Neural cell (in vitro differentiated cells): ENCODE data around the gene ULK3. TPM values are rescaled to one million over a fixed set of nuclear protein-coding genes. Genes with fewer than 3 reads are reported as not detected.

ENCODE experiments used
- H2AFZ ChIP-seq: fragments of 200-600, 300-800 bp; sonication (generic), shearing (Covaris generic); 2 replicates; pipeline ENCODE4 v1.6.0; 2014; ENCODE audit warnings: low read depth, mild to moderate bottlenecking, antibody characterized with exemption, low read length, moderate library complexity
- H3F3A ChIP-seq: fragments of 200-600 bp; shearing (Covaris generic); 2 replicates; pipeline ENCODE4 v1.6.1; 2016; ENCODE audit warnings: mild to moderate bottlenecking, moderate library complexity, mixed read lengths, antibody characterized with exemption, low read length; ENCODE audit not compliant: insufficient read depth, poor library complexity, severe bottlenecking
- H3K27ac ChIP-seq: fragments of 200-600, 300-800 bp; sonication (generic), shearing (Covaris generic); 2 replicates; pipeline ENCODE4 v1.5.1; 2014; ENCODE audit warnings: mild to moderate bottlenecking, low read length, moderate library complexity
- H3K27me3 ChIP-seq: fragments of 300-800, 200-600 bp; sonication (generic), shearing (Covaris generic); 2 replicates; pipeline ENCODE4 v1.6.0; 2014; ENCODE audit warnings: mild to moderate bottlenecking, low read depth, low read length, moderate library complexity; ENCODE audit not compliant: insufficient read depth
- H3K36me3 ChIP-seq: fragments of 300-800, 200-600 bp; sonication (generic), shearing (Covaris generic); 2 replicates; pipeline ENCODE4 v1.5.1; 2014; ENCODE audit warnings: mild to moderate bottlenecking, antibody characterized with exemption, low read length, moderate library complexity; ENCODE audit not compliant: insufficient read depth
- H3K4me2 ChIP-seq: fragments of 300-800, 200-600 bp; sonication (generic), shearing (Covaris generic); 2 replicates; pipeline ENCODE4 v1.6.0; 2014; ENCODE audit warnings: mild to moderate bottlenecking, low read length
- H3K4me3 ChIP-seq: fragments of 300-800, 200-600 bp; sonication (generic), shearing (Covaris generic); 2 replicates; pipeline ENCODE4 v1.5.1; 2014; ENCODE audit warnings: mild to moderate bottlenecking, low read length, moderate library complexity
- H3K79me2 ChIP-seq: fragments of 200-600 bp; shearing (Covaris generic); replicated peaks from 2 replicates; pipeline ENCODE4 v1.6.0; 2014; ENCODE audit warnings: mild to moderate bottlenecking, low read length, moderate library complexity; ENCODE audit not compliant: insufficient read depth
- H3K9ac ChIP-seq: fragments of 300-800, 200-600 bp; sonication (generic), shearing (Covaris generic); 2 replicates; pipeline ENCODE4 v1.6.1; 2016; ENCODE audit warnings: mild to moderate bottlenecking, low read length, mixed read lengths
- H3K9me2 ChIP-seq: fragments of 200-600 bp; shearing (Covaris generic); 2 replicates; pipeline ENCODE4 v1.6.1; 2016; ENCODE audit warnings: mild to moderate bottlenecking, low read length, mixed read lengths; ENCODE audit not compliant: insufficient read depth
- H3K9me3 ChIP-seq: fragments of 200-600, 300-800 bp; sonication (generic), shearing (Covaris generic); 2 replicates; pipeline ENCODE4 v1.6.1; 2016; ENCODE audit warnings: mild to moderate bottlenecking, mixed run types, low read length, moderate library complexity, mixed read lengths
- H4K20me1 ChIP-seq: fragments of 200-600 bp; shearing (Covaris generic); 2 replicates; pipeline ENCODE4 v1.6.1; 2016; ENCODE audit warnings: mild to moderate bottlenecking, mixed run types; ENCODE audit not compliant: insufficient read depth
- EP300 ChIP-seq: fragments of 450-650 bp; conservative IDR thresholded peaks from 2 replicates; pipeline ENCODE4 v1.6.1; 2014; ENCODE audit warnings: antibody characterized with exemption, mild to moderate bottlenecking, moderate library complexity; ENCODE audit not compliant: poor library complexity, severe bottlenecking
- EZH2 ChIP-seq: fragments of 200-600, 300-800 bp; shearing (Covaris generic), sonication (generic); IDR thresholded peaks from 2 replicates; pipeline ENCODE4 v1.6.1; 2014; ENCODE audit warnings: antibody characterized with exemption, low read length, borderline replicate concordance, mild to moderate bottlenecking; ENCODE audit not compliant: insufficient read depth, poor library complexity, severe bottlenecking
- MXI1 ChIP-seq: fragments of 450-650 bp; conservative IDR thresholded peaks from 2 replicates; pipeline ENCODE4 v1.6.1; 2014; ENCODE audit warnings: antibody characterized with exemption, mild to moderate bottlenecking; ENCODE audit not compliant: poor library complexity, severe bottlenecking
- POLR2AphosphoS5 ChIP-seq: IDR thresholded peaks from 2 replicates; pipeline ENCODE4 v1.6.1; 2012
- RAD21 ChIP-seq: fragments of 450-650 bp; conservative IDR thresholded peaks from 2 replicates; pipeline ENCODE4 v1.6.1; 2014; ENCODE audit warnings: antibody characterized with exemption, mild to moderate bottlenecking, moderate library complexity
- SMC3 ChIP-seq: fragments of 450-650 bp; conservative IDR thresholded peaks from 2 replicates; pipeline ENCODE4 v1.6.1; 2014; ENCODE audit warnings: antibody characterized with exemption, mild to moderate bottlenecking, moderate library complexity; ENCODE audit not compliant: poor library complexity
- TAF1 ChIP-seq: IDR thresholded peaks from 2 replicates; pipeline ENCODE4 v1.6.1; 2012; ENCODE audit warnings: low read depth
- polyA plus RNA-seq: library from polyadenylated mRNA; depleted of rRNA; stranded (reverse); fragments of >200 nt; gene quantifications from 2 replicates; pipeline ENCODE4 v1.2.3, GENCODE V29; 2014
- TF ChIP-seq, protein P1 (sequence below): fragments of 450-650 bp; IDR thresholded peaks from 2 replicates; pipeline ENCODE4 v1.5.1; 2014; ENCODE audit warnings: antibody characterized with exemption, mild to moderate bottlenecking, moderate library complexity; ENCODE audit not compliant: poor library complexity, severe bottlenecking
- TF ChIP-seq, protein P2 (sequence below): IDR thresholded peaks from 2 replicates; pipeline ENCODE4 v1.6.1; 2012; ENCODE audit warnings: borderline replicate concordance

The ULK3 gene
- polyA plus RNA-seq, 1 donor from 2014 or later: 193 TPM

DNA sequence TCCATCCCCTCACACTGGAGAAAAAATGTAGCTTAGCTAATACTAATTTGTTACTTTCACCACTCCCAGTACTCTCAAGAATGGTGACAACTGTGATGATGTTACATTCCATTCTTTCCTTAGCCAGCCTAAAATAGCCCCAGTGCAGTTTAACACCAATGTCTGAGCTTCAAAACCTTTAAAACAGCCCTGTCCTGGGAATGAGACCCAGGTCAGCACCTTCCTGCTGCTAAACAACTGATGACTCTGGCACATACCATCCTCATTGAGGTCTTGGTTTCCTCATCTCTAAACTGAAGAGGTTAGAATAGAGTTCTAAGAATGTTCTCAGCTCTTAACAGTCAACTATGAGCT, 26.4 kb upstream of the ULK3 start:
- no peak for TF ChIP-seq EZH2
- H3K79me2 ChIP-seq: peaks cover 23% of the 10 kb centered on the region
- H3K4me3 ChIP-seq: no peak overlapping the region
- H4K20me1 ChIP-seq: no peaks in the 10 kb centered on the region
- no peaks in the 10 kb centered on the region for H3K9me3 ChIP-seq
- H3K4me2 ChIP-seq: no peak overlapping the region
- no peak overlapping the region for H2AFZ ChIP-seq
- H3K9me2 ChIP-seq: no peaks in the 10 kb centered on the region
- H3K27me3 ChIP-seq: no peaks in the 10 kb centered on the region
- no peaks in the 10 kb centered on the region for H3K36me3 ChIP-seq
- no peak overlapping the region for H3K9ac ChIP-seq
- H3K27ac ChIP-seq: no peak overlapping the region
- no peaks in the 10 kb centered on the region for H3F3A ChIP-seq

DNA sequence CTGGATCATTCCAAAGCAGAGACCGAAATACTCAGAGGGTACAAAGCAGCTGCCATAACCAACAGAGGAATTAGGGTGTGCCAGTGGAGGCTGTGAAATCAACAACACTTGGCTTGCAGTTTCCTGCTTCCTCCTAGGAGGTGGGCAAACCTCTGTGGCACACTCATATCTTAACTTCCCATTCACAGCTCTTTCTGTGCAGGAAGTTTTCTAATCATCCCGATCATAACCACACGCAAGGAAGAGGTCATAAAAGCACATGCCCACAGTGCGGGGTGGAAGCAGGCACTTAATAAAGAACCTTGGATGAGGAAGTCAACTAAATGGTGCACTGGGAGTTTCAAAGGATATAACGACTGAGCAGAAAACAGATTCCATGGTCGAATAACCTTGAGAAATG, 25.1 kb upstream of the ULK3 start:
- Histone ChIP-seq H4K20me1 (no peaks in the 10 kb centered on the region), H3K36me3 (no peaks in the 10 kb centered on the region)

More for the DNA sequence above, 25.1 kb upstream of the ULK3 start:
- Histone ChIP-seq H3K9ac (no peak overlapping the region), H3K9me2 (no peaks in the 10 kb centered on the region), H2AFZ (no peak overlapping the region), H3F3A (no peaks in the 10 kb centered on the region), H3K27me3 (no peaks in the 10 kb centered on the region), H3K79me2 (peaks cover 23% of the 10 kb centered on the region), H3K27ac (no peak overlapping the region), H3K9me3 (no peaks in the 10 kb centered on the region), H3K4me3 (no peak overlapping the region), H3K4me2 (no peak overlapping the region)
- TF ChIP-seq EZH2 (no peak), TAF1 (no peak), SMC3 (no peak), POLR2AphosphoS5 (no peak), RAD21 (no peak), EP300 (no peak), MXI1 (no peak)
- TF ChIP-seq, protein P1, sequence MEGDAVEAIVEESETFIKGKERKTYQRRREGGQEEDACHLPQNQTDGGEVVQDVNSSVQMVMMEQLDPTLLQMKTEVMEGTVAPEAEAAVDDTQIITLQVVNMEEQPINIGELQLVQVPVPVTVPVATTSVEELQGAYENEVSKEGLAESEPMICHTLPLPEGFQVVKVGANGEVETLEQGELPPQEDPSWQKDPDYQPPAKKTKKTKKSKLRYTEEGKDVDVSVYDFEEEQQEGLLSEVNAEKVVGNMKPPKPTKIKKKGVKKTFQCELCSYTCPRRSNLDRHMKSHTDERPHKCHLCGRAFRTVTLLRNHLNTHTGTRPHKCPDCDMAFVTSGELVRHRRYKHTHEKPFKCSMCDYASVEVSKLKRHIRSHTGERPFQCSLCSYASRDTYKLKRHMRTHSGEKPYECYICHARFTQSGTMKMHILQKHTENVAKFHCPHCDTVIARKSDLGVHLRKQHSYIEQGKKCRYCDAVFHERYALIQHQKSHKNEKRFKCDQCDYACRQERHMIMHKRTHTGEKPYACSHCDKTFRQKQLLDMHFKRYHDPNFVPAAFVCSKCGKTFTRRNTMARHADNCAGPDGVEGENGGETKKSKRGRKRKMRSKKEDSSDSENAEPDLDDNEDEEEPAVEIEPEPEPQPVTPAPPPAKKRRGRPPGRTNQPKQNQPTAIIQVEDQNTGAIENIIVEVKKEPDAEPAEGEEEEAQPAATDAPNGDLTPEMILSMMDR: no peak
- TF ChIP-seq, protein P2, sequence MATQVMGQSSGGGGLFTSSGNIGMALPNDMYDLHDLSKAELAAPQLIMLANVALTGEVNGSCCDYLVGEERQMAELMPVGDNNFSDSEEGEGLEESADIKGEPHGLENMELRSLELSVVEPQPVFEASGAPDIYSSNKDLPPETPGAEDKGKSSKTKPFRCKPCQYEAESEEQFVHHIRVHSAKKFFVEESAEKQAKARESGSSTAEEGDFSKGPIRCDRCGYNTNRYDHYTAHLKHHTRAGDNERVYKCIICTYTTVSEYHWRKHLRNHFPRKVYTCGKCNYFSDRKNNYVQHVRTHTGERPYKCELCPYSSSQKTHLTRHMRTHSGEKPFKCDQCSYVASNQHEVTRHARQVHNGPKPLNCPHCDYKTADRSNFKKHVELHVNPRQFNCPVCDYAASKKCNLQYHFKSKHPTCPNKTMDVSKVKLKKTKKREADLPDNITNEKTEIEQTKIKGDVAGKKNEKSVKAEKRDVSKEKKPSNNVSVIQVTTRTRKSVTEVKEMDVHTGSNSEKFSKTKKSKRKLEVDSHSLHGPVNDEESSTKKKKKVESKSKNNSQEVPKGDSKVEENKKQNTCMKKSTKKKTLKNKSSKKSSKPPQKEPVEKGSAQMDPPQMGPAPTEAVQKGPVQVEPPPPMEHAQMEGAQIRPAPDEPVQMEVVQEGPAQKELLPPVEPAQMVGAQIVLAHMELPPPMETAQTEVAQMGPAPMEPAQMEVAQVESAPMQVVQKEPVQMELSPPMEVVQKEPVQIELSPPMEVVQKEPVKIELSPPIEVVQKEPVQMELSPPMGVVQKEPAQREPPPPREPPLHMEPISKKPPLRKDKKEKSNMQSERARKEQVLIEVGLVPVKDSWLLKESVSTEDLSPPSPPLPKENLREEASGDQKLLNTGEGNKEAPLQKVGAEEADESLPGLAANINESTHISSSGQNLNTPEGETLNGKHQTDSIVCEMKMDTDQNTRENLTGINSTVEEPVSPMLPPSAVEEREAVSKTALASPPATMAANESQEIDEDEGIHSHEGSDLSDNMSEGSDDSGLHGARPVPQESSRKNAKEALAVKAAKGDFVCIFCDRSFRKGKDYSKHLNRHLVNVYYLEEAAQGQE: no peak
